ENCODE data around the gene ZPBP.

ZPBP gene

GRCh38 chr7:50141131-50141530, 48.1 kb upstream of the ZPBP start:
- no peak overlapping the region for H3K4me3 ChIP-seq (ENCODE audit: low read depth in 1 of 2, low read length in 2 of 2)
- H3K9me3 ChIP-seq (ENCODE audit: insufficient read depth, low read length, severe bottlenecking): no peaks in the 10 kb centered on the region
- H3K4me1 ChIP-seq (ENCODE audit: insufficient read depth, low read length): peaks cover 5% of the 10 kb centered on the region
- no peak overlapping the region for H3K27ac ChIP-seq (ENCODE audit: low read length)
- no peak for DNase-seq
- H3K27me3 ChIP-seq (ENCODE audit: insufficient read depth, low read length, poor library complexity): no peaks in the 10 kb centered on the region
- H3K79me2 ChIP-seq (ENCODE audit: insufficient read depth, low read length): no peaks in the 10 kb centered on the region
- TF ChIP-seq EZH2 (IDR thresholded peaks at IDR 0.05; ENCODE audit: borderline replicate concordance, low read depth, low read length, severe bottlenecking) (no peak), CTCF (IDR thresholded peaks at IDR 0.05; ENCODE audit: borderline replicate concordance, extremely low read depth, low read length, poor library complexity, severe bottlenecking) (no peak)
- H3K36me3 ChIP-seq (ENCODE audit: insufficient read depth, low read length): no peaks in the 10 kb centered on the region
- ATAC-seq (ENCODE audit: insufficient read depth, low read depth): no peak
- H4K20me1 ChIP-seq (ENCODE audit: insufficient read depth, low read length): no peaks in the 10 kb centered on the region
- no peak overlapping the region for H2AFZ ChIP-seq (ENCODE audit: low read depth, low read length)
- H3K9ac ChIP-seq (ENCODE audit: low read depth, low read length): no peak overlapping the region
- no peak overlapping the region for H3K4me2 ChIP-seq (ENCODE audit: insufficient read depth, low read length)

- Histone ChIP-seq H3K4me2 (ENCODE audit: insufficient read depth, low read length) (no peak overlapping the region), H3K79me2 (ENCODE audit: insufficient read depth, low read length) (no peaks in the 10 kb centered on the region), H3K4me3 (ENCODE audit: low read depth in 1 of 2, low read length in 2 of 2) (no peak overlapping the region), H3K9me3 (ENCODE audit: insufficient read depth, low read length, severe bottlenecking) (no peaks in the 10 kb centered on the region), H3K27me3 (ENCODE audit: insufficient read depth, low read length, poor library complexity) (peaks cover 3% of the 10 kb centered on the region), H3K9ac (ENCODE audit: low read depth, low read length) (no peak overlapping the region), H3K27ac (ENCODE audit: low read length) (no peak overlapping the region), H3K4me1 (ENCODE audit: insufficient read depth, low read length) (peaks cover 5% of the 10 kb centered on the region), H4K20me1 (ENCODE audit: insufficient read depth, low read length) (no peaks in the 10 kb centered on the region), H2AFZ (ENCODE audit: low read depth, low read length) (no peak overlapping the region), H3K36me3 (ENCODE audit: insufficient read depth, low read length) (no peaks in the 10 kb centered on the region)
- no peak for DNase-seq
- ATAC-seq (ENCODE audit: insufficient read depth, low read depth): no peak
- no peak for TF ChIP-seq EZH2 (IDR thresholded peaks at IDR 0.05; ENCODE audit: borderline replicate concordance, low read depth, low read length, severe bottlenecking)
- no peak for TF ChIP-seq CTCF (IDR thresholded peaks at IDR 0.05; ENCODE audit: borderline replicate concordance, extremely low read depth, low read length, poor library complexity, severe bottlenecking)
These were observed 47.6 kb upstream of the ZPBP start for GRCh38 chr7:50140688-50141087.

- Histone ChIP-seq H3K4me1 (ENCODE audit: insufficient read depth, low read length) (peaks cover 5% of the 10 kb centered on the region), H3K36me3 (ENCODE audit: insufficient read depth, low read length) (no peaks in the 10 kb centered on the region), H3K4me2 (ENCODE audit: insufficient read depth, low read length) (no peak overlapping the region), H2AFZ (ENCODE audit: low read depth, low read length) (no peak overlapping the region), H3K4me3 (ENCODE audit: low read depth in 1 of 2, low read length in 2 of 2) (no peak overlapping the region), H4K20me1 (ENCODE audit: insufficient read depth, low read length) (no peaks in the 10 kb centered on the region), H3K9me3 (ENCODE audit: insufficient read depth, low read length, severe bottlenecking) (no peaks in the 10 kb centered on the region), H3K27ac (ENCODE audit: low read length) (no peak overlapping the region), H3K79me2 (ENCODE audit: insufficient read depth, low read length) (no peaks in the 10 kb centered on the region), H3K27me3 (ENCODE audit: insufficient read depth, low read length, poor library complexity) (peaks cover 12% of the 10 kb centered on the region), H3K9ac (ENCODE audit: low read depth, low read length) (no peak overlapping the region)
- no peak for DNase-seq
- TF ChIP-seq EZH2 (IDR thresholded peaks at IDR 0.05; ENCODE audit: borderline replicate concordance, low read depth, low read length, severe bottlenecking) (no peak), CTCF (IDR thresholded peaks at IDR 0.05; ENCODE audit: borderline replicate concordance, extremely low read depth, low read length, poor library complexity, severe bottlenecking) (no peak)
- ATAC-seq (ENCODE audit: insufficient read depth, low read depth): no peak
These were observed 45.1 kb upstream of the ZPBP start for GRCh38 chr7:50138101-50138500.

- Histone ChIP-seq H3K79me2 (ENCODE audit: insufficient read depth, low read length) (no peaks in the 10 kb centered on the region), H2AFZ (ENCODE audit: low read depth, low read length) (no peak overlapping the region), H3K9ac (ENCODE audit: low read depth, low read length) (no peak overlapping the region), H3K27me3 (ENCODE audit: insufficient read depth, low read length, poor library complexity) (peaks cover 3% of the 10 kb centered on the region), H3K9me3 (ENCODE audit: insufficient read depth, low read length, severe bottlenecking) (no peaks in the 10 kb centered on the region), H3K4me2 (ENCODE audit: insufficient read depth, low read length) (no peak overlapping the region), H4K20me1 (ENCODE audit: insufficient read depth, low read length) (no peaks in the 10 kb centered on the region), H3K36me3 (ENCODE audit: insufficient read depth, low read length) (no peaks in the 10 kb centered on the region), H3K4me3 (ENCODE audit: low read depth in 1 of 2, low read length in 2 of 2) (no peak overlapping the region), H3K4me1 (ENCODE audit: insufficient read depth, low read length) (no peaks in the 10 kb centered on the region), H3K27ac (ENCODE audit: low read length) (no peak overlapping the region)
- ATAC-seq (ENCODE audit: insufficient read depth, low read depth): no peak
- no peak for DNase-seq
- TF ChIP-seq EZH2 (IDR thresholded peaks at IDR 0.05; ENCODE audit: borderline replicate concordance, low read depth, low read length, severe bottlenecking): no peak
- no peak for TF ChIP-seq CTCF (IDR thresholded peaks at IDR 0.05; ENCODE audit: borderline replicate concordance, extremely low read depth, low read length, poor library complexity, severe bottlenecking)
These were observed 32.7 kb upstream of the ZPBP start for GRCh38 chr7:50125766-50126165.

Data from DND-41 (cell line).